Activated T-helper 2 cell treated with anti-CD3 and anti-CD28 coated beads, Interferon-gamma antibody, Interleukin-2, Interleukin-4, amounts not matched to agents 10 μg/mL and 5 μg/mL and 100 μg/mL, durations not matched to agents 14 hours and 24 hours and 36 hours (primary cell): ENCODE data around the gene CDH13. TPM values are rescaled to one million over a fixed set of nuclear protein-coding genes. Genes with fewer than 3 reads are reported as not detected.

Source experiments
- DNase-seq: peaks from one replicate; pipeline ENCODE4 v3.0.0; 2021; ENCODE audit warnings: low spot score
- H3K27ac Mint-ChIP-seq: one replicate; pipeline ENCODE4 v1.8.0; 2021; ENCODE audit warnings: mixed read lengths
- H3K27me3 Mint-ChIP-seq: one replicate; pipeline ENCODE4 v1.8.0; 2021; ENCODE audit warnings: low read depth, mixed read lengths
- H3K36me3 Mint-ChIP-seq: one replicate; pipeline ENCODE4 v1.8.0; 2021; ENCODE audit warnings: low read depth, mixed read lengths
- H3K4me1 Mint-ChIP-seq: one replicate; pipeline ENCODE4 v1.8.0; 2021; ENCODE audit warnings: low read depth, mixed read lengths
- H3K4me3 Mint-ChIP-seq: one replicate; pipeline ENCODE4 v1.8.0; 2021; ENCODE audit warnings: low read depth, mild to moderate bottlenecking, moderate library complexity, mixed read lengths
- H3K9me3 Mint-ChIP-seq: one replicate; pipeline ENCODE4 v1.8.0; 2021; ENCODE audit warnings: mixed read lengths
- intact Hi-C: fragments of 100-400 bp; cut with micrococcal nuclease; formaldehyde crosslinking; loops from one replicate; pipeline ENCODE4 v1.15.1; 2023
- total RNA-seq: library from RNA; stranded (reverse); gene quantifications from 2 replicates; pipeline ENCODE4 v1.2.3, GENCODE V29; 2022

CDH13 gene
- total RNA-seq, 1 donor from 2014 or later = not detected

DNA sequence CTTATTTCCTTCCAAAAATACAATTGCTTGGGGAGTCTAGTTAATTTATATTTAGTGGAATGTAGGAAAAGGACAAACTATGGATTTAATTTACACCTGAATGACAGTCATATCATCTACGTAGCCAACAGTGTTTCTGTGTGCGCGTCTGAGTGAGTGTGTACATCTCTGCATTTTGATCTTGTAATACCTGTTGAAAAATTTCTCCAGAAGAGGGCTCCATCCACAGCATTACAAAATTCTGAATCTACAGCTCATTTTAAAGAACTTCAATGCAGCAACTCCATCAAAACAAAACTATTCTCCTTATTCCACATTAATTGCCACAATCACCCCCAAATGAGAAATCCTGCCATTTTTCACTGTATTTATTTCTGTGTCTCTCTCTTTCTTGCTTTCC, 3.9 kb downstream of the CDH13 start:
- no peak overlapping the region for H3K4me3 Mint-ChIP-seq
- no peaks in the 10 kb centered on the region for H3K36me3 Mint-ChIP-seq
- intact Hi-C loops = loop anchor here (10.0 kb wide), 1 partner anchor 584 kb away; no protein-coding TSS in a partner anchor
- H3K4me1 Mint-ChIP-seq = peaks cover 12% of the 10 kb centered on the region
- no peaks in the 10 kb centered on the region for H3K9me3 Mint-ChIP-seq
- H3K27ac Mint-ChIP-seq = no peak overlapping the region
- DNase-seq = no peak
- peaks cover 54% of the 10 kb centered on the region for H3K27me3 Mint-ChIP-seq

DNA sequence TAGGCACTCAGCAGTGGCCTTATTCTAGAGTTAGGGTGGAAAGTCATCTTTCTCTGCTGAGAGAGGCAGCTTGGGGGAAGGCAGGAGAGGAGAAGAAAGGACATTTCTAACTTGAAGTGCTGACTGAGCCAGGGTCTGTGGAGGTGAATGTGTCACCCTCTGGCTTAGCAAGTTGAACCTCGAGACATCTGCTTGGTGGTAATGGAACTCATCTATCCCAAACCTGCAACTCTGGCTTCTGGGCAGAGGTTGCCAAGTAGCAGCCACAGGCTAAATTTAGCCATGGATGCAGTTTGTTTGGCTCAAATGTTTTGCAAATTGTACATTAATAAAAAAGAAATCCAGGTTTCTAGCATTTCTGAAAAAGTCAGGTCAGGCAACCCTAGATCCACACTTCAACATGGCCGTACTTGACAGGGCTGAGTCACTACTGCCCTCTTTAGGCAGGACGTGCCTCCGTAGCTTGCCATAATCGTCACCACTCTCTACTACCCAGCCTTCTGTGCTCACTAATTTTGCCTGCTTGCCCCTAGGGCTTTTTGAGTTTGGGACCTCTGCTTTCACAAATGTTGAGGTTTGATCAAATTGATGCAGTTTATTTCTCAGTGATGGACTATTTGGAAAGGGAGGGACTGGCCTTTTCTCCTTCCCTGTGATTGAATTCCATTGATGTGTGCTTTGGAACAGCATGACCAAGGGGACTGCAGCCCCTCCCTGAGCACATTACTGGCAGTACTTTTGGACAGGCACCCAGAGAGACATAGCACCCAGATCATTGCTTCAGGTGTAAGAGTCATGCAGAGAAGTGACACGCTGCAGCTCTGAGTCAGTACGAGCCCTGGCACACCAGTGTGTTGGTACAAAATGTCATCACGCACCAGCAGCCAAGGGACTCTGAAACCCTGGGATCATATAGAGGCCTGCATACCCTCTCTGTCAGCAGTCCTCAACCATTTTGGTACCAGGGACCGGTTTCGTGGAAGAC, 5.2 kb downstream of the CDH13 start:
- Mint-ChIP-seq H3K27ac (no peak overlapping the region), H3K9me3 (no peaks in the 10 kb centered on the region), H3K4me1 (peaks cover 12% of the 10 kb centered on the region), H3K27me3 (peaks cover 41% of the 10 kb centered on the region), H3K36me3 (no peaks in the 10 kb centered on the region), H3K4me3 (no peak overlapping the region)
- intact Hi-C loops = loop anchor here (10.0 kb wide), 1 partner anchor 583 kb away; no protein-coding TSS in a partner anchor
- no peak for DNase-seq

DNA sequence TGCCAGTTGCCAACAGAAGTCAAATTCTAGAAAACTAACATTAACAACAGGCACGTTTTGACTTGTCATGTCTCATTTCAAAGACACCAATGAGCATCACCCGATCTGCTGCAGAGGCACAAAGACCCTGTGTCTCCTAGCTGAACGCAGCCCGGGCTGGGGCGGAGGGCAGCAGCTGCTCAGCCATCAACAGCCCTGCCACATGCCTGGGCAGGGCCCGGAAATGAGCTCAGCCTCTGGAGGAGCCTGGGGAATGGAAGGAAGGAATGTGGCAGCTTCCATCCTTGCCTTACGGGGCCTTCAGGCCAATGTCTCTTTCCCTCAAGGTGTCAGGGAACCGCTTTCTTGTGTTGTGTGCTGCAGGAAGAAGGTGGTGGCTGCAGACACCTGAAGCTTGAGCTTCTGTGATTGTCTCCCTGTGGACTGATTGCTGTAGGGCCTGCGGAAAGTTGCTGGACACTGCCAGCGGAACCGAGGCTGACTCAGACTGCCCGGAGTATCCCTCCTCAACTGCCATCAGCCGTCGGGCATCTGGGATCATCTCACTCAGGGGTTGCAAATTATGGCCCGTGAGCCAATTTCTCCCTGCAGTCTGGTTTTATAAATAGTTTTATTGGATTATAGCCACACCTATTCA, 7.3 kb downstream of the CDH13 start:
- intact Hi-C loops = loop anchor here (10.0 kb wide), 1 partner anchor 581 kb away; no protein-coding TSS in a partner anchor
- Mint-ChIP-seq H3K27ac (no peak overlapping the region), H3K4me1 (peaks cover 10% of the 10 kb centered on the region), H3K9me3 (no peaks in the 10 kb centered on the region), H3K36me3 (no peaks in the 10 kb centered on the region), H3K27me3 (peaks cover 26% of the 10 kb centered on the region), H3K4me3 (no peak overlapping the region)
- no peak for DNase-seq

DNA sequence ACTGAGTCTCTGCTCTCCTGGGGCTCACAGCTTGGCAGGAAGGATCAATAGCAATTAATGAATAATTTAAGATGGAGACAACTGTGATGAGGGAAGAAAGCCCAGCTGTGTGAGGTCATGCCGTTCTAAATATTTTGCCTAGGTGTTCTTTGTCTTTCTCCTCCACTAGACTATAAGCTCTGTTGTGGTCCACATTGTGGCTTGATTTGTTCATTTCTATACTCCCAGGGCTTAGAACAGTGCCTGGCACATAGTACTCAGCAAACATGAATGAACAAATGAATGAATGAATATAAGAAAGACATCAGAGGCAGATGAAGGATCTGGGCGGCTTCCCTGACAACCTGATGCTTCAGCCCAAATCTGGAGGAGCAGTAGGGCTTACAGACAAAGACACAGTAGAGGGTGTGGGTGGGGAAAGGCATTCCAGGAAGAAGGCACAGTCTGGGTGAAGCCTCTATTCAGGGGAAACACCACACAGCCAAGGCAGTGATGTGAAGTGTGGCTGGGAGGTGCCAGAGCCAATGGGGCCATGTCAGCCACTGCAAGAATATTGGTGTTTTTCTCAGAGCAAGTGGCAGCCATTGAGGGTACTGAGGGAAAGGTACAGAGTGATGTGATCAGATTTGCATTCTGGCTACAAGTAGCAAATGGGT, 8.3 kb downstream of the CDH13 start:
- Mint-ChIP-seq H3K4me3 (no peak overlapping the region), H3K9me3 (no peaks in the 10 kb centered on the region), H3K27ac (no peak overlapping the region), H3K27me3 (peaks cover 16% of the 10 kb centered on the region), H3K36me3 (no peaks in the 10 kb centered on the region), H3K4me1 (peaks cover 13% of the 10 kb centered on the region)
- DNase-seq = no peak
- intact Hi-C loops = loop anchor here (10.0 kb wide), 1 partner anchor 580 kb away; no protein-coding TSS in a partner anchor

DNA sequence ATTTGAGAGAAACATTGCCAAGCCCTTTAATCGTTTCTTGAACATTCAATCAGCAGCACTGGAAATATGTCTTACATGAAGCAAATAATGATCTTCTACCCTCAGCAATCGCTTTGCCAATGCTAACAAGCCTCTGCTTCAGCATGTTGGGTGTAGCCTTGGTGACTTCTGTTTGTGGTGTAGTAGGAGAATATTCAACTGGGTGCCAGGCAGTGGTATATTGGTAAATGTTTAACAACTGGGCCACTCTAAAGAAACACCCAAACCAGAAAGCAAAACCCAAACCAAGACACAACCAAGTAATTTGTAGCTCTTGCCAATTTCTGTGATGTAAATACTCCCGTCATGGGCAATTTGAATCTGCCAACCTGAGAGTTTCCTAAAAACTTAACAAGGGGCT, 9.7 kb downstream of the CDH13 start:
- no peak overlapping the region for H3K4me3 Mint-ChIP-seq
- H3K4me1 Mint-ChIP-seq = peaks cover 19% of the 10 kb centered on the region
- no peak for DNase-seq
- no peak overlapping the region for H3K27ac Mint-ChIP-seq
- H3K36me3 Mint-ChIP-seq = no peaks in the 10 kb centered on the region
- intact Hi-C loops = loop anchor here (10.0 kb wide), 1 partner anchor 578 kb away; no protein-coding TSS in a partner anchor
- peaks cover 4% of the 10 kb centered on the region for H3K27me3 Mint-ChIP-seq
- H3K9me3 Mint-ChIP-seq = no peaks in the 10 kb centered on the region

DNA sequence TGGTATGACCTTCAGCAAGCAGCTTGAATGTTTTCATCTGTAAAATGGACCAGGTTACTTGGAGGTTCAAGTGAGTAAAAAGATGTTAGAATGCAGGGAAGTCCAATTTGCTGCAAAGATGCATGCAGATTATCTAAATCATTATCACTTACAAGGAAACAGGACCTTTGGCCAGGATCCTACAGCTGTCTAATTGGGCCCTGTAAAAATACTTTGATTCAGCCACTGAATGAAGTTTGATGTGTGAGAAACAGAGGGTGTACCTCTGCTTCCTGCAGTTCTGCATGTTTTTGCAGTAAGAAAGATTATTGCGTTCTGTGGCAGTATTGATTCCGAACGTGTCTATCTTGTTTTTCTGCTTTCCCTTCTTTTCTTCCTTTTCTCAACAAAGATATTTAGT, 10.2 kb downstream of the CDH13 start:
- DNase-seq = no peak
- Mint-ChIP-seq H3K27ac (no peak overlapping the region), H3K27me3 (peaks cover 4% of the 10 kb centered on the region), H3K9me3 (no peaks in the 10 kb centered on the region), H3K4me1 (peaks cover 24% of the 10 kb centered on the region), H3K36me3 (no peaks in the 10 kb centered on the region), H3K4me3 (no peak overlapping the region)
- intact Hi-C loops = loop anchor here (10.0 kb wide), 1 partner anchor 578 kb away; no protein-coding TSS in a partner anchor

DNA sequence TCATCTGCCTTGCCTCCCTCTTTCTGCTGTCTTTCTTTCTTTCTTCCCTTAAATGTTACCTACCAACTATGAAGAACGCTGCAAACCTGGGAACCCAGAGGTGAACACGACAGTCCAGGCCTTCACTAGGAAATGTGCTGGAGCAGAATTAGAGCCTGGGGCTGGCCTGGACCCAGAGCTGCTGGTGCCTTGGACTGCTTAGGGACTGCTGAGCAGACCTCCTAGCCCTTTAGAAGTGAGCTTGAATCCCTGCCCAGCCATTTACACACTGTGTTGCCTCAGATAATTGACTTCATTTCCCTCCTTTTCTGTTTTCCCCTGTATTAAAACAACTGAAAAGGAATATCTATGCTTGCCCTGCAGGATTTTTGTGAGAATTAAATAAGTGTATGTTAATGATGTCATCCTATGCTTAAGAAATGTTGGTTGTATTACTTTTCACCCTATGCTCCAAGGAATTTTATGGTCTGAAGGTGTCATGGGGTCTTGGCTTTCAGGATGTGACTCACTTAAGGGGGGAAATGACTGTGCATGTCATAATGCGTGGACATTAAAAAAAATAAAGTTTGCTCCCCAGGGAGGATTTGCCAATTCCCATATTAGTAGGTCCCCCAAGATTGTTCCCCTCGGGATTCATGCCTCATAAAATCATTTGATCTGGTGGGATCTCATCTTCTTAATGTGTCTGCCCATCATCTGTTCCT, 11.5 kb downstream of the CDH13 start:
- Mint-ChIP-seq H3K27me3 (peaks cover 2% of the 10 kb centered on the region), H3K4me1 (peaks cover 32% of the 10 kb centered on the region), H3K27ac (no peak overlapping the region), H3K4me3 (no peak overlapping the region), H3K9me3 (no peaks in the 10 kb centered on the region), H3K36me3 (no peaks in the 10 kb centered on the region)
- intact Hi-C loops = loop anchor here (10.0 kb wide), 1 partner anchor 577 kb away; no protein-coding TSS in a partner anchor
- DNase-seq = no peak

DNA sequence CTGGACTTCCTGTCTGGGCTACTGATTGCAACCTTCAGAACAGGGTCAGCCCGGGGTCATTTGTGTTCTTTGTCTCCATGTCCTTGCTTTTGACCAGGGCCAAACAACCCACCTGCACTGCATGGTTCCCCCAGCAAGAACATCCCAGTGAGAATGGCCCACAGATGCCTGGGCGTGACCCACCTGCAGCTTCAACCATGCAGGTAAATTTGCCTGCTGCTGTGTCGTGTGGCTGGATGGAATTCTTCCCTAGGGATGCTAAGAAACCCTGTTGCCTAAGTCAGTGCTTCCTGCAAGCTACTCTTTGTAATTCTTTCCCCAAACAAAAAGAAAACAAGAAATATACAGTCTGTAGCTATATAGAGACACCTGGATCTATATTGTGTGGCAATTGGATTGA, 12.5 kb downstream of the CDH13 start:
- Mint-ChIP-seq H3K36me3 (no peaks in the 10 kb centered on the region), H3K4me3 (no peak overlapping the region), H3K9me3 (no peaks in the 10 kb centered on the region), H3K4me1 (peaks cover 33% of the 10 kb centered on the region), H3K27me3 (peaks cover 2% of the 10 kb centered on the region), H3K27ac (no peak overlapping the region)
- intact Hi-C loops = loop anchor here (10.0 kb wide), 1 partner anchor 576 kb away; no protein-coding TSS in a partner anchor
- DNase-seq = no peak

DNA sequence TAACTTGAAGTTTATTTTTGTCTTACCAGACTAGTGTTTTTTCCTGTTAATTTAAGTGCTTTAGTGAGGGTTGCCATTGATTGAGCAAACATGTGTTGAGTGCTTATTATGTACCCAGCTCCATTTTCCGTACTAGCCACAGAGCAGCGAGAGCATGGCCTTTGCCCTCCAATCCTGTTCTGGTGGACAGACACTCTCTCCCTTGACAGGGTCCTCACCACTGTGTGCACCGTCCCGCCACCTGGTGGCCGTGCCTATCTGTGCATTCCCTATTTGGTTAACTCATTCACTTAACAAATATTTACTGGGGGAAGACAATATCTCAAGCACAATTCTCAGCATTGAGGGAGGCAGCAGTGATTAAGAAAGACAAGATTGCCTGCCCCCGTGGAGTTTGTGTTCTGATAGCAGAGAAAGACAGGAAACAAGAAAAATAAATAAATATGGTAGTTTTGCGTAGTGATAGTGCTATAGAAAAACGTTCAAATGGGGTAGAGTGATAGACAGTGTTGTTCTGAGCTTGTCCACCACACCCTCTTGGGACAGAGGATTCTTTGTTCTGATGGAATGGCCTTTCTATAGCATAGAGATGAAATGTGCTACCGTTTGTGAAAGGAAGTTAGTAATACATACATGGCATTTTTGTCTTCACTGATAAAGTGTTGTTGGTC, 13.0 kb downstream of the CDH13 start:
- no peak overlapping the region for H3K4me3 Mint-ChIP-seq
- intact Hi-C loops = loop anchor here (2.0 to 10.0 kb wide), 2 partner anchors 31 to 575 kb away; no protein-coding TSS in a partner anchor
- no peaks in the 10 kb centered on the region for H3K36me3 Mint-ChIP-seq
- peaks cover 2% of the 10 kb centered on the region for H3K27me3 Mint-ChIP-seq
- peaks cover 32% of the 10 kb centered on the region for H3K4me1 Mint-ChIP-seq
- no peaks in the 10 kb centered on the region for H3K9me3 Mint-ChIP-seq
- no peak overlapping the region for H3K27ac Mint-ChIP-seq
- DNase-seq = peak; percentile 35

DNA sequence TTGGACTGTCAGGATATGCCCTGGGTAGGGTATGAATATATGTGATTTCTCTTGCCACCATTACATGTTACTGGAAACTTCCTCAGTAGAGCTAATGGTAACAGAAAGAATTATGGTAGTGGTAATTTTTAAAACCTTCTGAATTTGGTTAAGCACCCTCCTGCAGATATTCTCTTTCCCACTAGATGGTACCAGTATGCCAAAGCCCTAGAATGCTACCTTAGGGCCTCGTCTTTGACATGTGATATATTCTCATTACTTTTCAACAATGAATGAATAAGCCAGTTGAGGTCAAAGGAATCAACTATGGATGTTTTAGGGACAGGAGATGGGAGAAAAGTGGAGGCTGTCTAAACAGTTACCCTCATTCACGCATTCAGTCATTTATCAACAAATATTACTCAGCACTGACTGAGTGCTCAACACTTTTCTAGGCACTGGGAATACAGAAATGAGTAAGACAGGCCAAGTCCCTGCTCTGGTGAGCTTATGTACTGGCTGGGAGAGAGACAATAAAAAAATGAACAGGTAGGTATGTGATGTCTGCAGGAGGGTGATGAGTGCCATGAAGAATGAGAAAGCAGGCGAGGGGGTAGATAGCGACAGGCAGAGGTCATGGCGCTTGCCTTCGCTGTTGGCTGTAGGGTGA, 14.7 kb downstream of the CDH13 start:
- intact Hi-C loops = loop anchor here (2.0 kb wide), 1 partner anchor 29 kb away; no protein-coding TSS in a partner anchor
- H3K4me3 Mint-ChIP-seq = no peak overlapping the region
- H3K9me3 Mint-ChIP-seq = no peaks in the 10 kb centered on the region
- peaks cover 29% of the 10 kb centered on the region for H3K4me1 Mint-ChIP-seq
- no peaks in the 10 kb centered on the region for H3K36me3 Mint-ChIP-seq
- peaks cover 2% of the 10 kb centered on the region for H3K27me3 Mint-ChIP-seq
- DNase-seq = no peak
- no peak overlapping the region for H3K27ac Mint-ChIP-seq

DNA sequence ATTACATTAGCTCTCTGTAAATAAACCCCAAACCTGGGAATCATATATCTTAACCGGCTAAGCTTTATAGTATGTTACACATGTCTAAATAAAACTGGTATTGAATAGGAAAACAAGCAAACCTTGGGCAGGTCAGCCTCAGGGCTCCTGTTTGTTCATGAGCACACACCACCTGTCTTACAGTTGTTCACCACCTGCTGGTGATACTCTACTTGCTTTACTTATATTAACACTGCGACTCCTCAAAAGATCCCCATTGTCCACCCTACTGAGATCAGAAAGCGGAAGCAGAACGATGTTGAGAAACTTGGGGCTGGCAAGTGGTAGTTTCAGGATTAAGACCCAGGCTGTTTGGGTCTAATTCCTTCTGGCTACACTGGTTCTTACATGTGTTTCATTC, 16.4 kb downstream of the CDH13 start:
- DNase-seq = no peak
- H3K27ac Mint-ChIP-seq = no peak overlapping the region
- intact Hi-C loops = no loop called here
- peaks cover 2% of the 10 kb centered on the region for H3K27me3 Mint-ChIP-seq
- peaks cover 38% of the 10 kb centered on the region for H3K4me1 Mint-ChIP-seq
- no peaks in the 10 kb centered on the region for H3K9me3 Mint-ChIP-seq
- H3K4me3 Mint-ChIP-seq = no peak overlapping the region
- no peaks in the 10 kb centered on the region for H3K36me3 Mint-ChIP-seq
